NCI-H1105 (cell line): ENCODE results near the gene PLEKHM2.

ENCODE experiments used
- DNase-seq: peaks from one replicate; lab custom pipeline; 2025; lab: John Stamatoyannopoulos, UW

PLEKHM2 gene

DNA sequence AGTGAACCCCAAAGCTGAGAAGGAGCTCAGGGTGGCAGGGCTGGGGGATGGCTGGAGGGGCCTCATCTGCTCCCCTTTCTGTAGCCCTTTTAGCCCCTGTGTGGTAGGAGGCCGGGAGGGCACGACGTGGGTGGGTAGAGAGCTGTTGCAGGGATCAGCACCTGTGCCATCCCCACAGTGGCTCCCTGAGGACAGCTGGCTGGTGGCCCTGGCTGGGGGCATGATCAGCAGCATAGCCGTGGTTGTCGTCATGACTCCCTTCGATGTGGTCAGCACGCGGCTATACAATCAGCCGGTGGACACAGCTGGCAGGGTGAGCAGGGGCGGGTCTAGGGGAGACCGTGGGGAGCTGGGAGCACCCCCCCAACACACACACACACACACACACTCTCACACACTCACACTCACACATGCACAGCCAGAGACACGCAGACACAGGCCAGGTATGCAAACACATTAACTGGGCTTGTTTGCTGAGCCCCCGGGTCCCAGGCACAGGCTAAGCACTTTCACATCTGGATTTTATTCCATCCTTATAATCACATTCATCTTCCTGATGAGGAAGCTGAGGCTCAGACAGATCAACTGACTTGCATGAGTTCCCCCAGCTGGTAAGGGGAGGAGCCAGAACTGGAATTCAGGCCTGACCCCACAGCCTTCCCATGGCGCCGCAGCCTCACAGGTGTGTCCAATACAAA lies 54.4 kb downstream of the PLEKHM2 start:
- DNase-seq = no peak

DNA sequence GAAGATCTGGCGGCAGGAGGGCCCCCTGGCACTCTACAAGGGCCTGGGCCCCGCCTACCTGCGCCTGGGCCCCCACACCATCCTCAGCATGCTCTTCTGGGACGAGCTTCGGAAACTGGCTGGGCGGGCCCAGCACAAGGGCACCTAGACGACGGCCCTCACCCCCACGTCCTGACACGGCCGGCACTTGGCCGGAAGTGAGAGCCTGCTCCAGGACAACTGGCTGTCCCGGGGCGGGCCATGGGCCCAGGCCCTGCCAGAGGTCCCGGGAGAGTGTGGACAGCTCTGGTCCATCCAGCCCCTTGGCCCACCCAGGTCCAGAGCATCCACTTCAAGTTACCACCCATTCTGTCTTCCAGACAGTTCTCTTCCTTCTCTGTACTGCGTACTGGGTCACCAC lies 55.1 kb downstream of the PLEKHM2 start:
- DNase-seq = no peak

DNA sequence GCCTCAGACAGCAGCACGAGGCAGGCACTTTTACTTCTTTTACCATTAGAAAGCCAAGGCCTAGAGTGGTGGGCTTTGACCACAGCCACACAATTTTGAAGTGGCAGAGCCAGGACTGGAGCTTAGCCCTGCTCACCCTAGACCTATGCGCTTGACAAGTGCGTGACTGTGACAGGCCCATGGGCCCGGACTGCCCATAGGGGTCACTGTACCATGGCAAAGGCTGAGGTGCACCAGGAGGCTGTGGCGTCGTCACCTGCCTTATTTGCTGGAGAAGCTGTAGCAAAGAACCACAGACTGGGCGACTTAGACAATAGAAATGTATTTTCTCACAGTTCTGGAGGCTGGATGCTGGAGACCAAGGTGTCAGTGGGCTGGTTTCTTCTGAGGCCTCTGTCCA lies 55.6 kb downstream of the PLEKHM2 start:
- no peak for DNase-seq

DNA sequence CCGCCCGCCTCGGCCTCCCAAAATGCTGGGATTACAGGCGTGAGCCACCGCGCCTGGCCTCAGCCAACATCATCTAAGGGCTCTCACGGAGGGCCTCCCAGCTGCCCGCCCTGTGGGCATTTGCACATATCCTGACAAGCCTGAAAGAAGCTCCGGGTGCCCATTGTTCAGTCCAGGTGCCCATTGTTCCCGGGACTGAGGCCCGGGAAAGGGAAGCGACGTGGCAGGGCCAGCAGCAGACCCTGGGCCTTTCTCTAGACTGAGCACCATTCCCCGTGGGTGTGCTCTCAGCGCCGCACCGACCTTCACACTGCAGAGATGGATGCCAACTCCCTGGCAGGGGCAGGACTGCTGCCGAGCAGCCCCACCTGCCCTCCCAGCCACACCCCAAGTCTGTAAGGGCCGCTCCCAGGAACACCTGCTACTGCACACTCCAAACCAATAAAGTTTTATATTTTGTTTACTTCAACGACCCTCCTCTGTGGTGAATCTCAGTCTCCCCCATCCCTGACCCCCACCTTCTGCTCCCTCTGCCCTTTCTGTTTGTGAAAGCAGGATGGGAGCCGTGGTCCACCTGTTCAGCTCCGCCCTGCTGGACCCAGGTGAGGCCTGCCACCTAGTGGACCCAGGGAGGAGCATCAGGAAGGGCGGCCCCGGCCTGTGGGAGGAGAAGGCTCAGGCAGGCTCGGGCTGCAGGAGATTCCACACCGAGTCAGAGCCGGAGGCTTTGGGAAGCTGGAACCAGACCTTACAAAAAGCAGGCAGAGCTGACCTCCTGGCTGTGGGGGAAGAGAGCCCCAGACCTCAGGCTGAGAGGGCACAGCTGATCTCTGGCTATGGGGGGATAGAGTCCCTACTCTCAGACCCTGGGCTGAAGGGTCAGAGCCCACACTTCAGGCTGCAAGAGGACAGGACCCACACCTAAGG lies 57.1 kb downstream of the PLEKHM2 start:
- peak; percentile 83 for DNase-seq

DNA sequence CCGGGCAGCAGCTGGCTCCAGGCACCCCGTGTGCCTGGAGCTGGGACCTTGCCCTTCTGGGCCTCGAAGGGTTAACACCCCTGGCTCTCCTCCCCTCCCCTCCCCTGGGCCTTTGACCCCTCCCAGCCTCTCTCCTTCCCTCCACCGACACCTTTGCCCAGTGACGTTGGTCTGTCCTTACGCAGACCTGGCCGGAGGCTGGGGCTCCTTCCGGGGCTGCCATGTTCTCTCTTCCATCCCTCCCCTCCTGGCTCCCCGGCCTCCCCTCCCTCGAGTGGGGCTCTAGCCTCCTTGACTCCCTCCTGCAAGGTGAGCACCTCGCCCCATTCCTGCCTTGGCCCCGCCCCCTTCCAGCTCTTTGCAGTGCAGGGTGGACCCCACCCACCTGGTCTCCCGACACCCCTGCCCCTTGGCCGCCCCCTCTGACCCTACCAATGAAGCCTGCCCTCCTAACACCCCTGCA lies 58.2 kb downstream of the PLEKHM2 start, which contains the start of gene TMEM82:
TSS of gene TMEM82 (plus strand) at position 161 of the 463 bp plus-strand sequence. CDS start at position 222, 61 bp downstream.
- DNase-seq = no peak

DNA sequence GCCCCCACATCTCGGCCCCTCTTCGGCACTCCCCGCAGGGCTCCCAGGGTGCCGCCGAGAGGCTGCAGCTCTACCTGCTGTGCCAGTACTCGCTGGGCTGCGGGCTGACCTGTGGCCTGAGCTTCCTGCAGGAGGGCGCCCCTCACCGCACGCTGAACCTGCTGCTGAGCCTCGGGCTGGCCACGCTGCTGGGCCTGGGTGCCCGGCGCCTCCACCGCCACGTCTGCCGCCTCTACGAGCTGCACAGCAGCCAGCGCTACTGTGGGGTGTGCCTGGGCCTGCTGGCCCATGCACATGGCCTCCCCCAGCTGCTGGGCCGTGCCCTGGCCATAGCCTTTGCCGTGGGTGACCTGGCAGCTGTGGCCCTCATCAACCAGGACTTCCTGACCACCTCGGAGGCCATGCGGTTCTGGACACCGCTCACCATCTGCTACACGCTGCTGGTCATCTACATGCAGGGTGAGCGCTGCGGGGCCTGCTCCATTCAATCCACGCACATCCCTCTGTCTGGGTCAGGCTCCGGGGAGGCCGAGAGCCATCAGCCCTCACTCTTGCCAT lies 60.1 kb downstream of the PLEKHM2 start:
- DNase-seq = no peak

DNA sequence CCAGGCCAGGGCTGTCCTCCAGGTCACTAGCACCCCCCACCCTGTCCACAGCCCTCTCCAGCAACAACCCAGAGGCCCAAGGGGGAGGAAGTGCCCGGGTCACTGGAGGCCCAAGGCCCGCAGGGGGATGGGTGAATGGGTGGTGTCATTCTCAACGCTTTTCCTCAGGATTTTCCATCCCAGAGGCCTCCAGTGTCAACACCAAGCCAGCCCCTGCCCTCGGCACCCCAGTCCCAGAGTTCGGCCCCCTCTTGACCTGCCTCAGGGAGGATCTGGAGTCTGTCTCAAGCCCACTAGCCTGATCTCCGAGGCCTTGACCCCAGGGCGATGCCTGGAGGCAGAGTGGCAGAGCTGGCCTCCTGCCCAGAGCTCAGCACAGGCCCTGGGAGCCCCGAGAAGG lies 63.3 kb downstream of the PLEKHM2 start:
- DNase-seq = no peak

DNA sequence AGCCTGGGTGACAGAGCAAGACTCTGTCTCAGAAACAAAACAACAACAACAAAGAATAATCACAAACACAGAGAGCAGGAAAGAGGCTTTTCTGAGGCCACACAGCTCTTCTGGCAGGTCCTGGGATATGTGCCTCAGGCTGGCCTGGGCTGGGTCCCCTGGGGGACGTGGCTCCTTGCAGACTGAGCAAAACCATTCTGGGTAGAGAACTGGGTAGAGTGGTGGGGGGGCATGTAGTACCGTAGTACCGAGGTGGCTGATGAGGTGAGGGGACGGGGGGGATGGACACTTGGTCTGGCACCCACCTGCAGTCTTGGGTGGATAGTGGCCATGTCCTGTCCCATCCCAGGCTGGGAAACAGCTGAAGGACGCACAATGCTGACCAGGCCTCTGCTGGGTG lies 64.1 kb downstream of the PLEKHM2 start:
- no peak for DNase-seq

DNA sequence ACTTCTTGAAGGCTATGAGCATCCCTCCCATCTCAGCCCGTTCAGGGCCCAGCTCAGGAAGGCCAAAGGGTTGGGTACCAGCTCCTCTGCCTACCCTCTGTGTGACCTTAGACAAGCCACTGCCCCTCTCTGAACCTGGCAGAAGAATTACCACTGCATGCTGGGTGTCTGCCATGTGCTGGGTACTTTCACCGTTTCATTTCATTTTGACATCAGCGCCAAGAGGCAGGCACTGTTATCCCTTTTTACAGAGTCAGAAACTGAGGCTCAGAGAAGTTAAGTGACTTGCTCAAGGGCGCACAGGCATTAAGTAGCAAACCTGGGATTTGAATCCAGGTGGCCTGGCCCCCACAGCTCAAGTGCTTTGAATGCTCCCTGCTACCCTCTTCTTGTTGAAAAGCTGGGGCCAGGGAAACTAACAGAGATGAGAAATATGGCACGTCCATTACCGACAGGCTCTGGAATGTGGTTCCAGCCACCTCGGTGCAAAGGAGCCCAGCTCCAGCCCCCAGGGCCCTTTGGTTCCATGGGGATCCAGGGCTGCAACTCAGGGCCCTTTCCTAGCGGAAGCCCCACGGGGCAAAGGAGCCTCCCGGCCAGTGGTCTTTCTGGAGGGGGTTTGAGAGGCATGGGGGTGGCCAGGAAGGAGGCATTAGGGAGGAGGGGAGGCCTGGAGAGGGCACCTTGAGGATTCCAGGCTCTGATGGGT lies 64.7 kb downstream of the PLEKHM2 start:
- no peak for DNase-seq

DNA sequence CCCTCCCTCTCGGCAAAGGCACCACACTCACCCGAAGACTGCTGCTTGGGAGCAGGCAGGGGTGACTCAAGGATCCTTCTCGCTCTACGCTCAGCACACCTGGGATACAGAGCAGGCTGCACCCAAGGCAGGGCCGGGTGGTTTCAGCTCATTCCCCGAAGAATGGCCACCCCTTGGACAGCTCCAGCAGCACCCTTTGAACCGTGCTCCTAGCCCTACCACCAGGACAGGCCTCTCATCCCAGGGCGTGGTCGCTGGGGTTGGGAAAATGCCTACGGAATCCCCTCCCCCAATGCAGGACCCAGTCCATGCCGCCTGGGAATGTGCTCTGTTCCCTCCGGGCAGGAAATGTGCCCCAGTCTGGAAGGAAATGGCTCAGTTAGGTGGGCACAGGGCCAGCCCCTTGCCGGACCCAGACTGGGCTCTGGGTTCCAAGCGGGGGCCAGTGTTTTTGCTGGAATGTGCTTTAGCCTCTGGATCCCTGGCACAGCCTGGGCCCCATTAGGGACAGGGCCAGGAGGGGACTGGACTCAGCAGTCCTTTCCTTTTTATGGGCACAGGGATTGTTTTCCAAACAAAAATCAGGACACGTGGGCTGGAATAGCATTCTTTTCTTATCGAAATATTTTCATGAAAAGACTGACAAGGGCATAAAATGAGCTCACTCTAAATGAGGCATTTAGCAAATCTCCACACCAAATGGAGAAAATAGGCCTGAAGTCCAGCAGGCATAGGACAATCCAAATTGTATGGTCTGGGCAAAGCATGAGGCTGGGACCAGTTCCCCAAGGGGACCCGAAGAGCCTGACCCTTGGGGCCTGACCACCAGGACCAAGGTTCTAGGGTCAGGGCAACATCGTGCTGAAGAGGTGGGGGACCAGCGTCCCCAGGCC lies 65.5 kb downstream of the PLEKHM2 start:
- DNase-seq = no peak

DNA sequence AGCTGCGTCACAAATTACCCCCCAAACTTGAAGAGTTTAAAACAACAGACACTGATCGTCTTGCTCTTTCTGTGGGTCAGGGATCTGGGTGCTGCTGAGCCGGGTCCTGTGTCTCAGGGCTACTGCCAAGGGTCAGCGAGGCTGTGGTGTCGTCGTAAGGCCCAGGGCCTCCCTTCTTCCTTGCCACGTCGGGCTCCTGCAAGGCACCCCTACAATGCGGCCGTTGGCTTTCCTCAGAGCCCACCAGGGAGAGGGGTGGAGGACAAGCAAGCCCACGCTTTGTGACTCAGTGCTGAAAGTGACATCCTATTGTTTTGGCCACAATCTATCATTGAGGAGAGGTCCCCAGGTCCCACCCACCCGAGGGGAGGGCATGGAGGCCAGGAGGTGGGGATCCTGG lies 66.8 kb downstream of the PLEKHM2 start:
- no peak for DNase-seq

DNA sequence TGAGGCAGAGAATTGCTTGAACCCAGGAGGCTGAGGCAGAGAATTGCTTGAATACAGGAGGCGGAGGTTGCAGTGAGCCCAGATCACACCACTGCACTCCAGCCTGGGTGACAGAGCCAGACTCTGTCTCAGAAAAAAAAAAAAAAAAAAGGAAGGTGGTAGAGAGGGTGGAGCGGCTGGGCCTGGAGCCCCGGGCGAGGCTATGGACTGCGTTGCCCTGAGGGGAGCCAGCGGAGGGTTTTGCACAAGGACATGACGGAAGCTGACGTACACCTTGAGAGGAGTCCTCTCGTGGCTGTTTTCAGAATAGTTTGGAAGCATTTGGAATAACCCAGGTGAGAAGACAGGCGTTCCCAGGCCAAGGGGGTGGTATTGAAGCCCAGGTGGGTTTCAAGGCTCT lies 67.6 kb downstream of the PLEKHM2 start:
- DNase-seq = no peak

DNA sequence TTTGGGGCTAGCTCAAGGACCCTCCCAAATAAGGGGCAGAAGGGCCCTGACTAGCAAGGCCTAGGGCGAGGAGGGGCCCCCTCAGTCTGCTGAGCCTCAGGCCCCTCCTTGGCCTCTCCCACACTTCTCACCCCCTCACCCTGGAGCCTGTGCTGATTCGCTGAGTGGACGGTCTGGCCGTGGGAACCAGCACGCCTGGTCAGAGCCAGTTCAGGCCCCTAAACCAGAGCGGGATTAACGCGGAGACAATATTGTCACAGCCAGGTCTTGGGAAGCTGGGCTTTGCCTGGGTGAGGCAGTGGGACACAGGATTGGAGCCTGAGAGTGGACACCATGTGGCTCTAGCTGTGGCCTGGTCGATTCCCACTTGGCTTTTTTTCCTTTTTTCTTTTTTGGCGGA lies 69.7 kb downstream of the PLEKHM2 start:
- DNase-seq = no peak

DNA sequence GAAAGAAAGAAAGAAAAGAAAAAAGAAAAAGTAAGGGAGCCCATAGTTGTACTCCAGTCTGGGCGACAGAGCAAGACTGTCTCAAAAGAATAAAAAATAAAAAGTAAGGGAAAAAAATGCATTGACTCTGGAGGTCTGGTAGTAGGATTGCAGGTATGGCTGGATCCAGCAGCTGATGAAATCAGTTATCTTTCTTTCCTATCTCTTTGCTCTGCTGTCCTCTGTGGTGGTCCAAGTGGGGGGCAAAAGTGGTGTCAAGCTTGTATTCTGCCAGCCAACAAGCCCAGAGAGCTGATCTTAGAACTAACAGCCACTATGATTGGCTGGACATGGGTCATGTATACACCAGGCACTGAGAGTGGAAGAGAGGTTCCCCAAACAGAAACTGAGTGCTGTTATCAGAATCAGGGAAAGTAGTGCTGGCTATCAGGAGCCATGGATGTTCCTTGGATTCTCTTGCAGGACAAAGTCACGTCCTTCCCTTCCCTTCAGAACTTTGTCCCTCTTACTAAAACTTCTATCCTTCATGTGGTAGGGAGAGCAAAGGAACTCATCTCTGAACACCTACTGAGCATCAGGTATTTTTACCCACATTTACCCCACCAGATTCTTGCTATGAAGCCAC lies 71.0 kb downstream of the PLEKHM2 start:
- DNase-seq = no peak

DNA sequence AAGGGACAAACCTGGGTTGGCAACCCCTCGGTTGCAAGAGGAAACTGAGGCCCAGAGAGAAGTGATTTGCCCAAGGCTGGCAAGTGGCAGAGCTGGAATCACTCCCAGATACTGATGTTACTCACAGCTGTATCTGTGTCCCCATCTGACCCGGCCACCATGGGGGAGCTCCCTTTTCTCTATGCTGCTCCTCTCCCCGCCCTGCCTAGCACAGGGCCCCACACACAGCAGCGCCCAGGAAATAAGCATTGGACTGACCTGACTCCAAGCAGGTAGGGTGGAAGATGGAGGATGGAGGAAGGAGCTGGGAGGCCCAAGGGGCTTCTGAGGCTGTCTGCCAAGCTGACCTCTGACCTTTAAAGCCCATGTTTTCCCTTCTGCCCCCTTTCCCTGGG lies 71.5 kb downstream of the PLEKHM2 start:
- no peak for DNase-seq

DNA sequence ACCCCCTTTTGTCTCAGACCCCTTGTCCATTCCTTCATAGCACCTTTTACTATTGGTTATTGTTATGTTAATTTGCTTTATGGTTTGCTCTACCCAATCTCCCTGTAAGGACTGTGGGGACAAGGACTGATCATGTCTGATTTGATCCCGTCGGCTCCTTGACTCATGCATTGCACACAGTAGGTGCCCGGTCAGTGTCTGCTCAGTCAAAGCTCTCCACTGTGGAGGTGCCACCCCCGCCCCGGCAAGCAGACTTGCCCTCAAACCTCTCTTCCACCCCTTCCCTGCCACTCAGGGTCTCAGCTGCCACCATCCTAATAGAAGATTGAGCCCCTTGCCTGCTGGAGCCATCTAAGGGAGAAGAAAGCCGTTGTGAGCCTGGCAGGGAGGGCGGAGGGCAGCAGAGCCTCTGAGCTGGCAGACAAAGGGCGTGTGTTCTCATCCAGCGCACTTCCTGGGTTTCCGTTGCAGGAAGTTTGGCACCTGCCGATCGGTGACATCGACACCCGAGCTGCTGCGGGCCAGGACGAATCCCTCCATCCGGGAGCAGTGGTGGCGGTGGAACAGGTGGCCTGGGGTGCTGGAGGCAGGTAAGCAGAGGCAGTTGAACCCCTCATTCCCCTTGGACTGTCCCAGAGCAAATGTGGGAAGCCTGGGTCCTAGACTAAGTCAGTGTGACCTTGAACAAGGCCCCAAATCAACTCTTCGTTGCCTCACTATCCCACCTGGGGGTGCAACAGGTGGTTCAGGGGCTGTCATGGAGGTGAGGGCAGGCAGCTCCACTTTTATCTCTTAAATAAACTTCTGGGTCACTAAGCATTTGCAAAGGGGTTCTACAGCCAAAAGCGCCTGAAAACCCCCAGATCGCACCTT lies 72.3 kb downstream of the PLEKHM2 start:
- peak; percentile 70 for DNase-seq

DNA sequence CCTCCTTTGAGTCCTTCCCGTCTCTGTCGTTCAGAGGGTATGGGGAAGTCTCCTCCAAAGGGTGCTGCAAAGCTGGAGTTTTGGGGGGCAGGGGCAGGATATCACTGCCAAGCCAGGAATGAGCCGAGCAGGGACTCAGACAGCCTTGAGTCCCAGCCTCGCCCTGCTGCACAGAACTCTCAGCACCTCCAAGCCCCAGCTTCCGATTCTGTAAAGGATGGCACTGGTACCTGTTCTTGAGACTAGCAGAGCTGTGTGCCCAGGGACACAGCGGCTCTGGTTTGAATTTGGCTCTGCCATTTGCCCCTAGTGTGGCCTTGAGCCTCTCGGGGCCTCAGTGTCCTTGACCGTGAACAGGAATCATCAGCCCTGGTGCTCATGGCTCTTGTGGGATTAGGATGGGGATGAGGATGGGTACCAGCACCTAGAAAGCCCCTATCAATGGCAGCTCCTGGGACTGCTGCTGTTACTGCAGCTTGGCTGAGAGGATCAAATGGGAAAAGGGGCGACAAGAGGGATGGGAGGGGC lies 73.0 kb downstream of the PLEKHM2 start:
- DNase-seq = no peak

DNA sequence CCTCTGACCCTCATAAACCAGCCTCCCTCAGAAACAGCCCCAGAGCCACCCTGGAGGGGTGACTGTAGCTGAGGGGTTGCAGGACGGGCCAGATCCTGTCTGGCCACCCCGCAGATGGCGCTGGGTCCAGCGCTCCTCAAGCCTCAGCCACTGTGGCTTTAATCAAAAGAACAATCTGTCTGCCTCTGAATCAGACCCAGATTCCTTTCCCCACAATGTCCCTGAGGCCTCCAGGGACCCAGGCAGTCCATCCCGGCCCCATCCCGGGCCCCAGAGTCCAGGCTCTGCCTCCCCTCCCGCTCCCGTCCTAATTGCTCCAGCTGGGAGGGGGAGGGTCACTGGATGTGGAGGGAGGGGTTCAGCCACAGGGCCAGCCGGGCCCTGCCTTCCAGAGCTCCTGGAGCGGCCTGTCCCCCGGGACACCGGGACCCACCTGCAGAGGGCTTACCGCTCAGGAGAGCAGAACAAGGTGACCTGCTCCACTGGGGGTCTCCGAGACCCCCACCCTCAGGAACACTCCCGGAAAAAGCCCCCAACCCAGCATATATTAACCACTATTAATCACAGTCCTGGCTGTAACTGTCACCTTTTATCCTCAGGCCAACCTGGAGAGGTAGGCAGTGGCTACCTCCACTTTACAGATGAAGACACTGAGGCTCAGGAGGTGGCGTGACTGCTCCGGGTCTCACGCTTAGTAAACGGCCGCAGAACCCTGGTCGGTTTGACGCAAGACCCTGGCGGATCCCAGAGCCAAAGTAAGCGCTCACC lies 73.6 kb downstream of the PLEKHM2 start:
- DNase-seq = no peak
